GM19239 (cell line): ENCODE data around the gene DTX3.
A peak's percentile ranks its signal among the peaks of the same experiment; 100 is the strongest.
"Not testable (repeated sequence)": the region's sequence is repeated elsewhere in the genome, so short reads cannot be mapped to it uniquely, and the experiment has no call there.

Experiments used
- DNase-seq: peaks from one replicate; pipeline ENCODE4 v3.0.0; 2011; ENCODE audit warnings: low spot score; ENCODE audit not compliant: insufficient read length
- FAIRE-seq: peaks from 2 replicates; lab custom pipeline; 2011; peaks lifted over from hg19 to GRCh38; lab: Jason Lieb, UNC

The DTX3 gene

DNA sequence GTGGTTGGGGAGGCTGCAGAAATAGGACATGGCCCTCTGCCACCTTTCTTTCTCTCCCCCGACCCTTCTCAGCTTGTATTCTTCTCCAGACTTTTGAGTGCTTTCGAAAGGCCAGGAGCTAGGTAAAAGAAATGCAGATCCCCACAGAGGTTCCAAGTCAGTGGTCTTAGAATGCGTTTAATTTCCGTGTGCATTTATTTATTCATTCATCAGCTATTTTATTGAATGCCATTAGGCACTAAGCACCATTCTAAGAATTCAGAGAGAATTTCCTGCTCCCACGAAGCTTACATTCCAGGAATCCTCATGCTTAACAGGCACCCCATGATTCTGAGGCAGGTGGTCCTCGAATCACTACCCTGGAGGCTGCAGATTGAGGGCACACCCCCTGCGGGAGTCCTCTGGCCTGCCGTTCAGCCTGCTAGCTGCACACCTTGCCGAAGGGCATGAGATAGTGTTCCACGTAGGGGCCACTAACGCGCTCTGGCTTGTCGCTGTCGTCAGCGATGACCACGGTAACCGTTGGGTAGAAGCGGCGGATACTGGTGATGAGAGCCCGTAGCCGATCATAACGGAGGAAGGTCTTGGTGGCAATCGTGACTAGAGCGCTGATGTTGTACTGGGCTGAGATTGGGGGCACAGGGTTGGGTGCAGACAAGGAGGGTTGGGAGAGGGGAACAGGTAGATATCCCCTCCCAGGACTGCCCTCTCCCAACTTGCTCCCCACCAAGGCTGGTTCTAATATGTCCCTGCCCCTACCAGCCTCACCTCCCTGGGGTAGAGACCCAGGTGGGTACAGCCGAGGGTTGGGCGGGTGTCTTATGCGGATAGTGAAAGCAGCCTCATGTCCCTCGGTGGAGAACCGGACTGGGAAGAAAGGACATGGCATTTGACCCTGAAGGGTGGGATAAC, 23.9 kb downstream of the DTX3 start:
- DNase-seq (no peak), FAIRE-seq (no peak)

DNA sequence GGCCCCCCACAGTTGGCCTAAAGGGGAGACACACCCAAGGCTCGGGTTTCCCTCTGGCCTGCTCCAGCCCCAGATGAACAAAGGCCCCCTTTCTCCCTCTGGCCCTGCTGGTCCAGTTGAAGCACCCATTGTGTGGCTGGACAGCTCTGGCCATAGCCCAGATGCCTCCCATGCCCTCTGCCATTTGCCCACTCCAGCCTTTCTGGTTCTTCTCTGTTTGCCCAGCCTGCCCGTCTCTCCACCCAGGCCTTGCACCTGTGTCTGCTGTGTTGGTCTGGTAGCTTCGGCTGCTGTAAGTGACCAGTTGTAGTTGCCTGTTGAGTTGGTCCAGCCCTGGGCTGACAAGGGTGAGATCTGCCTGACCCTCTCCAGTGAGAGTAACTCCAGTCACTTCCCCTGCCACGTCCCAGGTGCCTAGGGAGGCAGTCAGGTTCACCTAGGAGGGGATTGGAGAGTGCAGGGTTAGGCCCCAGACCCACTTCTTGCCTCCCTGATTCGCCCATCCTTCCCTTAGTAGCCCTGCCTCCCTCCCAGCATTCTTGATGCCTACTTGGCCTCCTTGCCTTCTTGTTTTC, 25.4 kb downstream of the DTX3 start:
- FAIRE-seq (no peak), DNase-seq (no peak)

GRCh38 chr12:57630891-57631433, 26.3 kb downstream of the DTX3 start:
- FAIRE-seq, result no peak

GRCh38 chr12:57631566-57632072, 27.0 kb downstream of the DTX3 start:
- FAIRE-seq, result no peak

More at GRCh38 chr12:57630891-57631433, 26.3 kb downstream of the DTX3 start:
- DNase-seq, result no peak

GRCh38 chr12:57632073-57632957, 27.7 kb downstream of the DTX3 start:
- no peak for DNase-seq

More at GRCh38 chr12:57631566-57632072, 27.0 kb downstream of the DTX3 start:
- no peak for DNase-seq

GRCh38 chr12:57632958-57633840, 28.6 kb downstream of the DTX3 start, which contains the start of gene B4GALNT1:
TSS of gene B4GALNT1 (minus strand) at chr12:57633201. CDS start at chr12:57632132, 1,069 bp downstream.
- FAIRE-seq, result peak; percentile 83
- peak; percentile 84 for DNase-seq

More at GRCh38 chr12:57632073-57632957, 27.7 kb downstream of the DTX3 start:
- FAIRE-seq, result no peak

DNA sequence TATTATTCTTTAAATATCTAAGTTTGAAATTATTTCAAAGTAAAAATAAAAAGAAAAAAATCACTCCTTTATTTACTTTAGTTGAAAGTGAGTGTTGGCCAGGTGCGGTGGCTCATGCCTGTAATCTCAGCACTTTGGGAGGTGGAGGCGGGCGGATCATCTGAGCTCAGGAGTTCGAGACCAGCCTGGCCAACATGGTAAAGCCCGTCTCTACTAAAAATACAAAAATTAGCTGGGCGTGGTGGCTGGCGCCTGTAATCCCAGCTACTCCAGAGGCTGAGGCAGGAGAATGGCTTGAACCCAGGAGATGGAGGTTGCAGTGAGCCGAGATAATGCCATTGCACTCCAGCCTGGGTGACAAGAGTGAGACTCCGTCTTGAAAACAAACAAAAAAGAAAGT, 32.1 kb downstream of the DTX3 start:
- DNase-seq, FAIRE-seq: not testable (repeated sequence)

DNA sequence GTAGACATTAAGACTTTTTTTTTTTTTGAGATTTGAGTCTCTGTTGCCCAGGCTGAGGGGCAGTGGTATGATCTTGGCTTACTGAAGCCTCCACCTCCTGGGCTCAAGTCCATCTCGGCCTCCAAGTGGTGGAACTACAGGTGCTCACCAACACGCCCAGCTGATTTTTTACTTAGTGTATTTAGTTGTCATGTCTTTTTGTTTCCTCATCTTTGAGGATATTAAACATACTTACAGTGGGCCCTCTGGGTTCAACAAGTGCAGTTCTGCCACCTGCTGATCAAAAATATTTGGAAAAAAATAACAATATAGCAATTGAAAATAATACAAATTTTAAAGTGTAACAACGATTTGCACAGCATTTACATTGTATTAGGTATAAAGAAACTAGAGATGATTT, 32.7 kb downstream of the DTX3 start:
- DNase-seq, result no peak
- no peak for FAIRE-seq

DNA sequence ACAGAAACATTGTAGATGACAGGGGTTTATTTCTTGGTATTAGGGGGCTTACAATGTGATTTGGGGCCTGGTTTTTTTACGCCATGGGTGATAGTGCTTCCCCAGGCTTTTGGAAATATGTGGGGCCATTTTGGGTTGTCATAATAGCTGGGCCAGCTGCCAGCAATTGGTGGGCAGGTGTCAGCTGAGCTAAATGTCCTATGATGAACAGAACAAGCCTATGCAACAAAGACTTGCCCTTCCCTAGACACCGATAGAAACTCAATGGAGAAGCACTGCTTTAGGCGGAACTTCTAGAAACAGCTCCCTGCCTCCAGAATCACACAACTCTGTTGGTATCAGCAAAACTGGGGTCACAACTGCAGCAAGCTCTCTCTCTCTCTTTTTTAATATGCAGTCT, 33.5 kb downstream of the DTX3 start:
- FAIRE-seq, result no peak

DNA sequence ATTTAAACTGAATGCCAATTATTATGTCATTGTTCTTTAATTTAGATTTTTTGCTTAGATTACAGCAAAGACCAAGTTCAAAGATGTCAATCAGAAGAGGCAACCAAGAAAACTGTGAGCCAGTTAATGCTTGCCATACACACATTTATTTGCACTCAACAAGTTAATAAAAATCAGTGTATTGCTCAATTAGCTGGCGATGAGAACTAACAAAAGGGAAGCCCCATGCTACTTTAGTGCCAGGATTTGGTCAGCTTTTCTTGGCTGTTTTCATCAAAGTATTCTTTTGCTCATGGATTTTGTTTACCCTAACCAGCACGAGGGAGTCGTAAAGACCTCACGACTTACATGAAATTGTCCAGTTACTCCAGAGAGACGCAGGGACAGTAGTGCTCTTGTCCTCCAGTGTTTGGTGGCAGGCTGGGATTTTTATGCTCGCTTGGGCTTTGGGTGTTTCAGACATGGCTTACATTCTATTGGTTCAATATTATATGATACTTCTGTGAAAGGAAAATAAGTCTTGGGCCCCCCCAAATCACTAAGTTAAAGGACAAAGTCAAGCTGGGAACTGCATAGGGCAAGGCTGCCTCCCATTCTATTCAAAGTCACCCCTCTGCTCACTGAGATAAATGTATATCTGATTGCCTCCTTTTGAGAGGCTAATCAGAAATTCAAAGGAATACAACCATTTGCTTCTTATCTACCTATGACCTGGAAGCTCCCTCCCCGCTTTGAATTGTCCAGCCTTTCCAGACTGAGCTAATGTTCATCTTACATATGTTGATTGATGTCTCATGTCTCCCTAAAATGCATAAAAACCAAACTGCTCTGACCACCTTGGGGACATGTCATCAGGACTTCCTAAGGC, 35.8 kb downstream of the DTX3 start:
- FAIRE-seq, result no peak
- DNase-seq, result no peak

More for the DNA sequence above, 33.5 kb downstream of the DTX3 start:
- no peak for DNase-seq

GRCh38 chr12:57641699-57642442, 37.2 kb downstream of the DTX3 start:
- DNase-seq (no peak), FAIRE-seq (no peak)

GRCh38 chr12:57645990-57646658, 41.5 kb downstream of the DTX3 start:
- DNase-seq, FAIRE-seq: not testable (repeated sequence)

- not testable (repeated sequence) for DNase-seq, FAIRE-seq
Measured at GRCh38 chr12:57646659-57647049, 42.0 kb downstream of the DTX3 start.

GRCh38 chr12:57654042-57654441, 49.4 kb downstream of the DTX3 start:
- DNase-seq, result no peak
- no peak for FAIRE-seq

GRCh38 chr12:57655541-57656240, 51.1 kb downstream of the DTX3 start:
- FAIRE-seq (no peak), DNase-seq (no peak)

DNA sequence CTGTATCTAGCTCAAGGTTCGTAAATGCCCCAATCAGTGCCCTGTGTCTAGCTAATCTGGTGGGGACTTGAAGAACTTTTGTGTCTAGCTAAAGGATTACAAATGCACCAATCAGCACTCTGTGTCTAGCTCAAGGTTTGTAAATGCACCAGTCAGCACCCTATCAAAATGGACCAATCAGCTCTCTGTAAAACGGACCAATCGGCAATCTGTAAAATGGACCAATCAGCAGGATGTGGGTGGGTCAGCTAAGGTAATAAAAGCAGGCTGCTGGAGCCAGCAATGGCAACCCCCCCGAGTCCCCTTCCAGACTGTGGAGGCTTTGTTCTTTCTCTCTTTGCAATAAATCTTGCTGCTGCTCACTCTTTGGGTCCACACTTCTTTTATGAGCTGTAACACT, 51.8 kb downstream of the DTX3 start:
- not testable (repeated sequence) for FAIRE-seq

More for the DNA sequence above, 51.8 kb downstream of the DTX3 start:
- DNase-seq, result not testable (repeated sequence)
